HepG2 (cell line): Measurements from ENCODE around the gene HECTD1. TPM values are rescaled to one million over a fixed set of nuclear protein-coding genes. Genes with fewer than 3 reads are reported as not detected.

Source experiments
- ATAC-seq: fragments of 200-7000 bp; cut with Tn5 transposase; 3 replicates; pipeline ENCODE4 v1.9.1; 2020; ENCODE audit warnings: mild to moderate bottlenecking, moderate library complexity
- BruUV-seq: library from RNA; stranded (reverse); fragments of 400-500 nt; replicated peaks from 2 replicates; lab custom pipeline; 2021; lab: Mats Ljungman, UMichigan
- CTCF ChIA-PET: fragments of 300-600 bp; formaldehyde crosslinking; extraction: SDS; loops from one replicate; lab custom pipeline; 2021; ENCODE audit warnings: low total read pairs, inconsistent platforms, low intra/inter-chr PET ratio; lab: Yijun Ruan, JAX
- POLR2A ChIA-PET: fragments of 350-600 bp; sonication (Branson Sonifier 250); formaldehyde crosslinking; loops from one replicate; lab custom pipeline; 2020; ENCODE audit warnings: antibody characterized with exemption, inconsistent platforms; lab: Yijun Ruan, JAX
- DNase-seq: peaks from one replicate; pipeline ENCODE4 v3.0.0-alpha.2; 2015; ENCODE audit warnings: low spot score
- FAIRE-seq: peaks from 3 replicates; lab custom pipeline; 2011; peaks lifted over from hg19 to GRCh38; lab: Jason Lieb, UNC
- H2AFZ ChIP-seq: one replicate; pipeline ENCODE4 v1.6.1; 2011; ENCODE audit warnings: low read length, inconsistent platforms
- H3K27ac ChIP-seq: fragments of 300-600 bp; 3 replicates; pipeline ENCODE4 v1.8.0; 2011; ENCODE audit warnings: mixed run types, mild to moderate bottlenecking, mixed read lengths, low read length, inconsistent platforms; ENCODE audit not compliant: insufficient read depth; ENCODE audit errors: extremely low read length
- H3K27me3 ChIP-seq, 2 experiments: fragments of 200-600 bp in 1 of 2; 2 replicates in 1 of 2; 3 replicates in 1 of 2; pipeline versions ENCODE4 v1.6.0 to v1.8.0; 2011; ENCODE audit warnings: low read length in 2 of 2, mild to moderate bottlenecking in 2 of 2, moderate library complexity in 2 of 2, inconsistent platforms in 1 of 2; ENCODE audit not compliant: insufficient read depth in 2 of 2, control insufficient read depth in 1 of 2
- H3K36me3 ChIP-seq, 2 experiments: fragments of 200-600 bp in 1 of 2; replicated peaks in 1 of 2; 2 replicates in 1 of 2; 3 replicates in 1 of 2; pipeline versions ENCODE4 v1.5.1 to v1.8.0; 2011; ENCODE audit warnings: low read length in 2 of 2, inconsistent platforms in 1 of 2; ENCODE audit not compliant: insufficient read depth in 2 of 2, control insufficient read depth in 1 of 2
- H3K4me1 ChIP-seq: 2 replicates; pipeline ENCODE4 v1.5.1; 2012; ENCODE audit warnings: low read length, inconsistent platforms; ENCODE audit not compliant: insufficient read depth
- H3K4me2 ChIP-seq: 2 replicates; pipeline ENCODE4 v1.6.0; 2011; ENCODE audit warnings: low read depth, low read length, inconsistent platforms
- H3K4me3 ChIP-seq, 3 experiments: fragments of 200-600 bp in 1 of 3; sonication (generic), shearing (Covaris generic) in 1 of 3; replicated peaks in 1 of 3; 2 replicates each; pipeline ENCODE4 v1.5.1; 2011 to 2016; ENCODE audit warnings: low read length in 3 of 3, inconsistent platforms in 2 of 3, low read depth in 2 of 3, mild to moderate bottlenecking in 2 of 3, control low read depth in 1 of 3, mixed read lengths in 1 of 3; ENCODE audit not compliant: insufficient read depth in 1 of 3
- H3K79me2 ChIP-seq: one replicate; pipeline ENCODE4 v1.6.1; 2011; ENCODE audit warnings: low read length, inconsistent platforms; ENCODE audit not compliant: insufficient read depth
- H3K9ac ChIP-seq: 2 replicates; pipeline ENCODE4 v1.6.0; 2011; ENCODE audit warnings: mild to moderate bottlenecking, low read depth, low read length, inconsistent platforms; ENCODE audit not compliant: insufficient read depth
- H3K9me3 ChIP-seq: 2 replicates; pipeline ENCODE4 v1.5.1; 2012; ENCODE audit warnings: mild to moderate bottlenecking, low read length
- H4K20me1 ChIP-seq: 2 replicates; pipeline ENCODE4 v1.6.0; 2011; ENCODE audit warnings: inconsistent platforms, mild to moderate bottlenecking, low read length, moderate library complexity; ENCODE audit not compliant: insufficient read depth
- PHB2 ChIP-seq: fragments of 450-650 bp; IDR thresholded peaks from 2 replicates; pipeline ENCODE4 v1.6.1; 2018; ENCODE audit not compliant: partially characterized antibody
- XBP1 ChIP-seq: sonication (generic); formaldehyde crosslinking; IDR thresholded peaks from 2 replicates; pipeline ENCODE4 v1.5.0; 2020; ENCODE audit warnings: missing genetic modification reagents
- ZNF556 ChIP-seq: sonication (generic); formaldehyde crosslinking; IDR thresholded peaks from 2 replicates; pipeline ENCODE4 v1.4.0; 2020; ENCODE audit warnings: mild to moderate bottlenecking, missing genetic modification reagents, borderline replicate concordance
- WGBS: methylation state at CpG from one replicate; pipeline ENCODE4 v1.1.6; 2017; ENCODE audit warnings: low lambda C conversion rate; 5-methylcytosine and 5-hydroxymethylcytosine counted together
- in situ Hi-C: cut with HindIII; loops from 2 replicates; pipeline ENCODE4 v1.10.0; 2017; ENCODE audit warnings: low pct_unique_long_range_greater_than_20kb; ENCODE audit not compliant: extremely low pct_ligation_motif_present
- intact Hi-C: fragments of 100-400 bp; cut with micrococcal nuclease; formaldehyde crosslinking; loops from one replicate; pipeline ENCODE4 v1.10.0; 2022; ENCODE audit not compliant: unreplicated experiment
- polyA plus RNA-seq, 8 experiments: library from polyadenylated mRNA; depleted of rRNA in 3 of 8; stranded (reverse) in 7 of 8; unstranded in 1 of 8; fragments of >200 nt; fragmentation: Illumina TruSeq in 4 of 8; extraction: Trizol in 4 of 8; gene quantifications; 2 replicates each; pipeline versions ENCODE4 v1.2.1 to v1.2.3, GENCODE V29; 2011 to 2016; ENCODE audit warnings: low read depth in 4 of 8, missing spikeins in 1 of 8, mixed read lengths in 1 of 8; ENCODE audit not compliant: insufficient read depth in 1 of 8
- total RNA-seq, 5 experiments: library from RNA; depleted of rRNA; stranded (reverse); fragments of >200 nt; fragmentation: Illumina TruSeq; extraction: Trizol; gene quantifications; 2 replicates each; pipeline ENCODE4 v1.2.3, GENCODE V29; 2016; ENCODE audit warnings: low read depth in 1 of 5
- TF ChIP-seq, protein P1 (sequence below): sonication (generic); formaldehyde crosslinking; IDR thresholded peaks from 2 replicates; pipeline ENCODE4 v1.4.0; 2020; ENCODE audit warnings: mild to moderate bottlenecking, missing genetic modification reagents

The HECTD1 gene
- total and polyA plus RNA-seq, 2 of the 13 experiments (the other 11 are each of a cell fraction or from before 2014, with no cell fraction given): 312 to 560 TPM

DNA sequence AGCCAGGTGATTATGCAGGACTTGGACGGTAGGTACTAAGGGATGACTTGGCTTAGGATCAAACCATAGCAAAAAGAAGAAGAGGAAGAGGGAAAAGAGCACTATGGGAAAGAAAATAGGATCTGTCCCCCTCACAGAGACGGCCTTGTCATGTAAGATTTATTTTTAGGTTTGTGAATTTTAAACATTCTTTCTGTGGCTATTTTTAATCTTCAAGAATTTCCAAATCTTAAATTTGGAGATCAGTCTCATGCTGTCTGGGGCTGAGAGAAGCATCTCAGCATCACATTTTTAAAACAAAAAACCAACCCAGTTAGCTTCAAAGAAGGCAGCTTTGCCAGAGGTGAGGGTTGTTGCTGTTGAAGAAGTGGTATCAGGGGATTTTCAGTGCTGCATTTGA, 128.8 kb downstream of the HECTD1 start:
- in situ Hi-C loops: no loop called here
- no peak for FAIRE-seq
- H3K27me3 ChIP-seq: no peaks in the 10 kb centered on the region
- CTCF ChIA-PET: interaction anchor here (1.9 kb wide), 1 partner anchor 98 kb away, joined by 5 read pairs; no protein-coding TSS in a partner anchor
- H3K9me3 ChIP-seq: no peaks in the 10 kb centered on the region
- ATAC-seq: no peak
- H4K20me1 ChIP-seq: no peaks in the 10 kb centered on the region
- no peak overlapping the region for H3K4me3 ChIP-seq
- no peaks in the 10 kb centered on the region for H3K79me2 ChIP-seq
- POLR2A ChIA-PET: interaction anchor here (2.0 kb wide), 1 partner anchor 54 kb away, joined by 4 read pairs; no protein-coding TSS in a partner anchor
- H3K9ac ChIP-seq: no peak overlapping the region
- no peak overlapping the region for H2AFZ ChIP-seq
- peaks cover 0 to 3% of the 10 kb centered on the region in 2 experiments; a peak in 1 of 5 replicates for H3K36me3 ChIP-seq
- H3K4me1 ChIP-seq: 0 out of 2 replicates have a peak, but pooled peaks cover 2% of the 10 kb centered on the region
- no peak for DNase-seq
- 94% methylated on average over 2 of the region's 2 CpGs for WGBS
- no peak overlapping the region for H3K4me2 ChIP-seq
- no peak overlapping the region for H3K27ac ChIP-seq
- 0 out of 2 replicates have a peak, but pooled peaks have one; percentile 22 for TF ChIP-seq XBP1 (CRISPR knock-in tag)
- TF ChIP-seq, protein P1, sequence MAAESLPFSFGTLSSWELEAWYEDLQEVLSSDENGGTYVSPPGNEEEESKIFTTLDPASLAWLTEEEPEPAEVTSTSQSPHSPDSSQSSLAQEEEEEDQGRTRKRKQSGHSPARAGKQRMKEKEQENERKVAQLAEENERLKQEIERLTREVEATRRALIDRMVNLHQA (CRISPR knock-in tag): no peak
- no TSS peak for BruUV-seq
- intact Hi-C loops: no loop called here

DNA sequence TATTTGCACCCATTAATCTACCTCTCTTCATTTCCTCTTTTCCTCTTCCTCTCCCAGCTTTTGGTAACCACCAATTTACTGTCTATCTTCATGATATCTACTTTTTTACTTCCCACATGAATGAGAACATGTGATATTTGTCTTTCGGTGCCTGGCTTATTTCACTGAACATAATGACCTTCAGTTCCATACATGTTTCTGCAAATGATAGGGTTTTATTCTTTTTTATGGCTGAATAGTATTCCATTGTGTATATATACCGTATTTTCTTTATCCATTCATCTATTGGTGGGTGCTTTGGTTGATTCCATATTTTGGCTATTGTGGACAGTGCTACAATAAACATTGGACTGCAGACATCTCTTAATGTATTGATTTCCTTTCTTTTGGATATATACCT, 132.4 kb downstream of the HECTD1 start:
- ATAC-seq: no peak
- no TSS peak for BruUV-seq

More for the DNA sequence above, 132.4 kb downstream of the HECTD1 start:
- H2AFZ ChIP-seq: no peak overlapping the region
- H3K79me2 ChIP-seq: no peaks in the 10 kb centered on the region
- no peaks in the 10 kb centered on the region for H3K27me3 ChIP-seq
- POLR2A ChIA-PET: interaction anchor here (0.6 kb wide), 2 partner anchors 22 to 34 kb away, joined by 3 read pairs; no protein-coding TSS in a partner anchor
- 95% methylated on average over 2 of the region's 2 CpGs for WGBS
- H3K4me2 ChIP-seq: no peak overlapping the region
- no peak overlapping the region for H3K9ac ChIP-seq
- H4K20me1 ChIP-seq: no peaks in the 10 kb centered on the region
- no peaks in the 10 kb centered on the region for H3K4me1 ChIP-seq
- CTCF ChIA-PET: no interaction called here
- no peak overlapping the region for H3K27ac ChIP-seq
- TF ChIP-seq PHB2: peak; percentile 34
- no peak for TF ChIP-seq ZNF556 (CRISPR knock-in tag)
- TF ChIP-seq, all 625 proteins: peak for 1
- Histone ChIP-seq H3K36me3 (peaks cover 1 to 6% of the 10 kb centered on the region in 2 experiments; a peak in 1 of 5 replicates), H3K9me3 (no peaks in the 10 kb centered on the region), H3K4me3 (no peak overlapping the region)
- intact Hi-C loops (no loop called here), in situ Hi-C loops (no loop called here)
- FAIRE-seq: no peak
- DNase-seq: no peak
